OCI-LY3 (cell line): ENCODE measurements around the gene MAP3K2.

Experiments
- CTCF ChIP-seq: fragments of 200-600, 300-600 bp; sonication (generic); IDR thresholded peaks from 2 replicates; pipeline ENCODE4 v1.5.1; 2014; ENCODE audit warnings: antibody characterized with exemption, low read length, low read depth
- EZH2phosphoT487 ChIP-seq: fragments of 200-600 bp; shearing (Covaris generic); IDR thresholded peaks from 2 replicates; pipeline ENCODE4 v1.6.1; 2018; ENCODE audit warnings: antibody characterized with exemption, mixed run types, low read depth

- no peak for TF ChIP-seq EZH2phosphoT487
- no peak for TF ChIP-seq CTCF
Observed at GRCh38 chr2:127279781-127280180, 108.0 kb downstream of the MAP3K2 start.
